GM12873 (cell line): Measurements from ENCODE around the gene TEAD1.

Experiments used
- CTCF ChIP-seq: IDR thresholded peaks from 2 replicates; pipeline ENCODE4 v1.5.1; 2012; ENCODE audit warnings: low read depth, mild to moderate bottlenecking, moderate library complexity, low read length, control low read depth; ENCODE audit not compliant: insufficient read depth; ENCODE audit errors: missing control alignments

Gene TEAD1

GRCh38 chr11:12692229-12693075 is 18.2 kb downstream of the TEAD1 start:
- TF ChIP-seq CTCF, result no peak

- no peak for TF ChIP-seq CTCF
These were observed 18.9 kb downstream of the TEAD1 start for GRCh38 chr11:12693094-12693478.

GRCh38 chr11:12693479-12694182 is 19.4 kb downstream of the TEAD1 start:
- no peak for TF ChIP-seq CTCF

- no peak for TF ChIP-seq CTCF
These were observed 19.9 kb downstream of the TEAD1 start for GRCh38 chr11:12694183-12694531.

- TF ChIP-seq CTCF, result no peak
These were observed 21.1 kb downstream of the TEAD1 start for GRCh38 chr11:12695221-12695794.

GRCh38 chr11:12695873-12696272 is 21.7 kb downstream of the TEAD1 start:
- no peak for TF ChIP-seq CTCF

GRCh38 chr11:12696911-12697581 is 22.8 kb downstream of the TEAD1 start:
- no peak for TF ChIP-seq CTCF
